C4-2B (cell line): ENCODE data around the gene NKX1-1.

Experiments used
- H3K27ac ChIP-seq: fragments of 450-650 bp; 2 replicates; pipeline ENCODE4 v1.5.1; 2017
- CTCF ChIP-seq: fragments of 450-650 bp; conservative IDR thresholded peaks from 2 replicates; pipeline ENCODE4 v1.5.1; 2017; ENCODE audit warnings: mild to moderate bottlenecking
- ZFX ChIP-seq: fragments of 450-650 bp; IDR thresholded peaks from 2 replicates; pipeline ENCODE4 v1.6.1; 2017

The NKX1-1 gene

DNA sequence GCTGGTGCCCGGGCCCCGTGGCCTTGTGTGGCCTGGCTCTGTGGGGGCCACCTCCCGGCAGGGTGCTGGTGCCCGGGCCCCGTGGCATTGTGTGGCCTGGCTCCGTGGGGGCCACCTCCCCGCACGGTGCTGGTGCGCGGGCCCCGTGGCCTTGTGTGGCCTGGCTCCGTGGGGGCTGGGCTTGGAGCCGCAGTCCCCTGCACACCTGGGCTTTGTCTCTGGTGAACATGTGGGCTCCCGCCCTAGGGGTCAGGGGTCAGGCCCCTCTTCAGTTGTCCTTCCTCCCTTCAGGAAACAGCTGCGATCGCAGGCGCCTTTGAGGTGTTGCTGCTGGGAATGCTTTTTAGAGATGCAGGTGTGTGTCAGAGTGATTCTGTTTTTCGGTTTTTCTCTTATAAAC, 42.0 kb downstream of the NKX1-1 start:
- no peak overlapping the region for H3K27ac ChIP-seq
- TF ChIP-seq CTCF (no peak), ZFX (no peak)

- no peak overlapping the region for H3K27ac ChIP-seq
- TF ChIP-seq ZFX (no peak), CTCF (no peak)
These were observed 42.7 kb downstream of the NKX1-1 start for GRCh38 chr4:1363513-1363912.

DNA sequence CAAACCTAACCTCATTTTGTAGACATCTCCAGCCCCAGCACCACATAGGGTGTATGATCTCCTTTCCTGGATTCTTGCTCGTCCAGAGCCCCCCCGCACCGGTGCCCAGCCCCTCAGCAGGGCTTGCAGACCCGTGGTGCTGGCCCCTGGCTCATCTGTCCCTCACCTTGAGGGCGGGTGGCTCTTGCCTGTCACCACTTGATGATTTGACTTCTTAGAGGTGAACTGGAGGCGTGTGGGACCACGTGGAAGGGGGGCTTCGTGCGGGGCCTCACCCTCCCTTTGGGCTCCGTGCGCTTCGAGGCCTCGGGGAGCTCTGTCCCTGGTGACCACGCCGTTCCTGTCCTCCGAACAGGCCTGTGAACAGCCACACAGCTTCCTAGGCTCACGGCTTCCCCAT, 43.7 kb downstream of the NKX1-1 start:
- no peak overlapping the region for H3K27ac ChIP-seq
- no peak for TF ChIP-seq CTCF
- no peak for TF ChIP-seq ZFX

- H3K27ac ChIP-seq = no peak overlapping the region
- no peak for TF ChIP-seq ZFX
- TF ChIP-seq CTCF = no peak
These were observed 44.2 kb downstream of the NKX1-1 start for GRCh38 chr4:1362046-1362445.

- H3K27ac ChIP-seq = no peak overlapping the region
- TF ChIP-seq ZFX = no peak
- no peak for TF ChIP-seq CTCF
These were observed 44.8 kb downstream of the NKX1-1 start for GRCh38 chr4:1361431-1361830.

GRCh38 chr4:1360423-1361283, 45.6 kb downstream of the NKX1-1 start:
- no peak overlapping the region for H3K27ac ChIP-seq
- TF ChIP-seq ZFX = no peak
- TF ChIP-seq CTCF = no peak

- no peak overlapping the region for H3K27ac ChIP-seq
- TF ChIP-seq CTCF (no peak), ZFX (no peak)
These were observed 46.3 kb downstream of the NKX1-1 start for GRCh38 chr4:1359976-1360375.
